Measurements from ENCODE around the gene RPTN.

RPTN gene

DNA sequence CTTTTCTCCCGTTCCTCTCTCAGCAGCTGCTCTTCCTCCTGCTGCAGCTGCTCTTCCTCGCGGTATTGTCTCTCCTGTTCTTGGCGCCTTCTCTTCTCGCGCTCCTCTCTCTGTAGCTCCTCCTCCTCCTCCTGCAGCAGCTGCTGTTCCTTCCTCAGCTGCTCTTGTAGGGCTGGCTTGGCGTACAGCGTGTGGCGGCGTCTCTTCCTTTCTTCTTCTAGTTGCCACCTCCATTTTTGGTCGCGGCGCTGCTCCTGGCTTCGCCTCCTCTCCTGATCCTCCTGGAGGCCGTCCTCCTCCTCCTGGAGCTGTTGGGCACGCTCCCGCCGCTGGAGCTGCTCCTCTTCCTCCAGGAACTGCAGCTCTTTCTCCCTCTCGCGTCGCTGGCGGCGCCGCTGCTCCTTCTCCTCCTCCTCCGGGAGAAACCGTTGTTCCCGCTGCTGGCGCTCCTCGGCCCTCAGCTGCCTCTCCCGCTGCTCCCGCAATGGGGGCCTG lies 48.6 kb downstream of the RPTN start:
- no peak for DNase-seq (ENCODE audit: low read depth)

DNA sequence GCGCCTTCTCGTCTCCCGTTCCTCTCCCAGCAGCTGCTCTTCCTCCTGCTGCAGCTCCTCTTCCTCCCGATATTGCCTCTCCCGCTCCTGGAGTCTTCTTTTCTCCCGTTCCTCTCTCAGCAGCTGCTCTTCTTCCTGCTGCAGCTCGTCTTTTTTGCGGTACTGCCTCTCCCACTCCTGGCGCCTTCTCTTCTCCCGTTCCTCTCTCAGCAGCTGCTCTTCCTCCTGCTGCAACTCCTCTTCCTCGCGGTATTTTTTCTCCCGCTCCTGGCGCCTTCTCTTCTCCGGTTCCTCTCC lies 49.1 kb downstream of the RPTN start:
- DNase-seq (ENCODE audit: low read depth): no peak

DNA sequence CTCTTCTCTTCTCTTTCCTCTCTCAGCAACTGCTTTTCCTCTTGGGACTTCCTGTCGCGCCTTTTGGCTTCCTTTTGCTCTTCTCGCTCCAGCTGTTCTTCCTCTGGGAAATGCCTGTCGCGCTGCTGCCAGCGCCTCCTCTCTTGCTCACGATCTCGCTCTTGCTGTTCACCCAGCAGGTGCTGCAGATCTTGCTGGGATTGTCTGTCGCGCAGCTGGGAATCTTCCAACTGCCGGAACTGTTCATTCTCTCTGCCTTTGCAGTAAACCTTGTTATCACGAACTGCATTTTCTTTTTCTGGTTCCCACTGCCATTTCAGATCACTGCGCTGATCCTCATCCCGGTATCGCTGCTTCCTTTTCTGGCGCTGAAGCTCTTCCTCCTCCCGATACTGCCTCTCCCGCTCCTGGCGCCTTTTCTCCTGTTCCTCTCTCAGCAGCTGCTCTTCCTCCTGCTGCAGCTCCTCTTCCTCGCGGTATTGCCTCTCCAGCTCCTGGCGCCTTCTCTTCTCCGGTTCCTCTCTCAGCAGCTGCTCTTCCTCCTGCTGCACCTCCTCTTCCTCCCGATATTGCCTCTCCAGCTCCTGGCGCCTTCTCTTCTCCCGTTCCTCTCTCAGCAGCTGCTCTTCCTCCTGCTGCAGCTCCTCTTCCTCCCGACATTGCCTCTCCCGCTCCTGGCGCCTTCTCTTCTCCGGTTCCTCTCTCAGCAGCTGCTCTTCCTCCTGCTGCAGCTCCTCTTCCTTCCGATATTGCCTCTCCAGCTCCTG lies 49.6 kb downstream of the RPTN start:
- no peak for DNase-seq (ENCODE audit: low read depth)

DNA sequence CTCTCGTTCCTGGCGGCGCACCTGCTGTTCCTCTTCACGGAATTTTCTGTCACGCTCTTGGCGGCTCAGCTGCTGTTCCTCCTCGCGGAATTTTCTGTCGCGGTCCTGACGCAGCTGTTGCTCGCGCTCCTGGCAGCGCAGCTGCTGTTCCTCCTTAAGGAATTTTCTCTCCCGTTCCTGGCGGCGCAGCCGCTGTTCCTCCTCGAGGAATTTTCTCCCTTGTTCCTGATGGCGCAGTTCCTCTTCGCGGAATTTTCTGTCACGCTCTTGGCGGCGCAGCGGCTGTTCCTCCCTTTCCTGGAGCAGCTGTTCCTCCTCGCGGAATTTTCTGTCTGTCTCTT lies 50.2 kb downstream of the RPTN start:
- DNase-seq (ENCODE audit: low read depth): no peak

DNA sequence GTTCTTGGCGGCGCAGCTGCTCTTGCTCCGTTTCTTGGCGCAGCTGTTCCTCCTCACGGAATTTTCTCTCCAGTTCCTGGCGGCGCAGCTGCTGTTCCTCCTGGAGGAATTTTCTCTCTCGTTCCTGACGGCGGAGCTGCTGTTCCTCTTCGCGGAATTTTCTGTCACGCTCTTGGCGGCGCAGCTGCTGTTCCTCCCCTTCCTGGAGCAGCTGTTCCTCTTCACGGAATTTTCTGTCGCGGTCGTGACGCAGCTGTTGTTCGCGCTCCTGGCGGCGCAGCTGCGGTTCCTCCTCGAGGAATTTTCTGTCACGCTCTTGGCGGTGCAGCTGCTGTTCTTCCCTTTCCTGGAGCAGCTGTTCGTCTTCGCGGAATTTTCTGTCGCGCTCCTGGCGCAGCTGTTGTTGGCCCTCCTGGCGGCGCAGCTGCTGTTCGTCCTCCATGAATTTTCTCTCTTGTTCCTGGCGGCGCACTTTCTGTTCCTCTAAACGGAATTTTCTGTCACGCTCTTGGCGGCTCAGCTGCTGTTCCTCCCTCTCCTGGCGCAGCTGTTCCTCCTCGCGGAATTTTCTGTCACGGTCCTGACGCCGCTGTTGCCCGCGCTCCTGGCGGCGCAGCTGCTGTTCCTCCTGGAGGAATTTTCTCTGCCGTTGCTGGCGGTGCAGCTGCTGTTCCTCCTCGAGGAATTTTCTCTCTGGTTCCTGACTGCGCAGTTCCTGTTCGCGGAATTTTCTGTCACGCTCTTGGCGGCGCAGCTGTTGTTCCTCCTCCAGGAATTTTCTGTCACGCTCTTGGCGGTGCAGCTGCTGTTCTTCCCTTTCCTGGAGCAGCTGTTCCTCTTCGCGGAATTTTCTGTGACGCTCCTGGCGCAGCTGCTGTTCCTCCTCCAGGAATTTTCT lies 50.8 kb downstream of the RPTN start:
- DNase-seq (ENCODE audit: low read depth): no peak

DNA sequence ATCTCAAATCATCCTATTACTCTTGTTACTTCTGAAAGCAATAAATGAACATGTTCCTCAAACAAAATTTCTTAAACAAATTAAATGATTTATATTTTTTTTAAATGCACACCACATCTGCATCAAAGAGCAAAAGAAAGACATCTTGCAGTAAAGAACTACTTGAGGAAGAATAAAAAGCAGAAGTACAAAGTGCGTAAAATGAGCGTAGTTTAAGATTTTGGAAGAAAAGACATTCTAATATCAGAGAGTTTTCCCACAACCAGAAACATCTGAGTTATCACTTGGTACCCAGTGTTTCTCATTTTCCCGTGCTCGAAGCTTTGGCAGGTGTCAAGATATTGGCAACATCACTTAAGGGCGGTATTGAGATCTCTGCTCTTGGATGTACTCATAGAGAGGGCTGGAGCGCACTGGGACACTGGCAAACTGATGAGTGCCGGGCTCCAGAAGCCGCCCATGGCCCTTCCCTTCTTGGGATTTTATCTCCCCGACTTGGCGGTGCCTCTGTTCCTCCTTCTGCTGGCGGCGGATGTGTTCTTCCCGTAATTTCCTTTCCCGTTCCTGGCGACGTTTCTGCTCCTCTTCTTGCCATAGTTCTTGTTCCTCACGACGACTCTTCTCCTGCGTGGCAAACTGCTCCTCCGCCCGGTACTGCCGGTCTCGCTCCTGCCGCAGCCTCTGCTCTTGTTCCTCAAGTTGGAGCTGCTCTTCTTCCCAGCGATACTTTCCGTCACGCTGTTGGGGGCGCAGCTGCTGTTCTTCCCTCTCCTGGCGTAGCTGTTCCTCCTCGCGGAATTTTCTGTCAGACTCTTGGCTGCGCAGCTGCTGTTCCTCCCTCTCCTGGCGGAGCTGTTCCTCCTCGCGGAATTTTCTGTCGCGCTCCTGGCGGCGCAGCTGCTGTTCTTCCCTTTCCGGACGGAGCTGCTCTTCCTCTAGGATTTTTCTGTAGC lies 51.7 kb downstream of the RPTN start:
- DNase-seq (ENCODE audit: low read depth): no peak

DNA sequence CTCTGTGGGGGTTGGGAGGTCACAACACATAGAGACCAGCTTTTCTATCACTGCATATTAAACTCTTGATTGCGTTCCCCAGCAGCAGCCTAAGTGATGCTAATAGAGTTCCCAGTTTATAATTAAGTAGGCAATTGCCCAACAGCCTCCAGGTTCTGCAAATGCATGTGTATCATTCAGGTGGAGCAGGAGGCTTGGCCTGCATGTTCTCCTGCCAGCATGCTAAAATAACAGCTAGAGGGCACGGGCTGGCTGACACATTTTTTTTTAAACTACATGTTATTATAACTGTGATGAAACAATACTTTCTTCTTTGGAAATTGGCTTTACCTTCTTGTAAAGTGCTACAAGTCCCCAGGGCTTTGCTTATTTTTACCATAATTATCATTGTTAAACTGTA lies 54.2 kb downstream of the RPTN start:
- DNase-seq (ENCODE audit: low read depth): no peak
